ENCODE data around the gene SV2B. TPM values are rescaled to one million over a fixed set of nuclear protein-coding genes. Genes with fewer than 3 reads are reported as not detected.

SV2B gene
- total and polyA plus RNA-seq, 2 donors (not counting 1 experiment from before 2014, with no cell fraction given), result not detected

DNA sequence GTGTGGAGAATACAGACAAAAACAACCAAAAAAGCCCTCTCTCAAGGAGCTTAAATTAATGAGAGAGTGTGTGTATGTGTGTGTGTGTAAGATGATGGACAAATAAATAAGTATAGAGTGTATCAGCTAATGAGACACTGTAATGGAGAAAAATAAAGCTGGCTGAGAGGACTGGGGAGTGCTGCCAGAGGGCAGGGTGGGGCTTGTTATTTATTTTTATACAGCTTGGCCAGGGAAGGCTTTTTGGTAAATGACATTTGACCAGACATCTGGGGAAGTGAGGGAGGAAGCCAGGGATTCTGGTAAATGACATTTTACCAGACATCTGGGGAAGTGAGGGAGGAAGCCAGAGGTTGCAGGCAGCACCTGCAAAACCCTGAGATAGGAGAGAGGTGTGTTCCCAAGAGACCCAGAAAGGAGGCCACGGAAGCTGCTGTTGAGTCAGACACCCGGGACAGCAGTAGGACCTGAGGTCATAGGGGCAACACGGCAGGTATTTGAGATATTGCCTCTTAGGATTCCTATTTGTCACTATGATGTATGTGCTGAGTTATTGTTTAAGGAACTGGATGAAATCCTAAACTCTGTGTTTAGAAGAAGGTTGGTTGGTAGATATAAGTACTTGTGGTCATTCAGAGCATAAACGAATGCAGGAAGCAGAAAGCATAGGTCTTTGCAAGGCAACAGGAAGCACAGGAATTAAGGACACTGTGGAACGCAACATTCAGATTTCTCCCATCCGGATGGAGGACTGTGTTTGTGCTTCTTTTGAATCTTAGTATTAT is 2.7 kb downstream of the SV2B start:
- Histone ChIP-seq H3K9ac (ENCODE audit: low read length) (no peak overlapping the region), H3K4me1 (ENCODE audit: control insufficient read depth in 2 of 2, insufficient read depth in 2 of 2, low read length in 2 of 2) (peaks cover 16 to 19% of the 10 kb centered on the region in 2 donors), H2AFZ (ENCODE audit: insufficient read depth, low read depth, low read length, poor library complexity, severe bottlenecking) (no peak overlapping the region), H3K9me3 (ENCODE audit: control extremely low read depth in 1 of 3, control insufficient read depth in 2 of 3, insufficient read depth in 1 of 3, low read length in 2 of 3) (no peaks in the 10 kb centered on the region), H3K79me2 (ENCODE audit: control insufficient read depth, insufficient read depth, low read length) (no peaks in the 10 kb centered on the region), H3K27ac (ENCODE audit: low read length in 2 of 2) (no peak overlapping the region), H4K20me1 (ENCODE audit: control insufficient read depth, insufficient read depth, low read length, poor library complexity, severe bottlenecking) (no peaks in the 10 kb centered on the region), H3K27me3 (replicated peaks in 1 of 4; ENCODE audit: control extremely low read depth in 1 of 4, control insufficient read depth in 3 of 4, insufficient read depth in 4 of 4, low read length in 3 of 4) (peaks cover 0 to 57% (median 27%) of the 10 kb centered on the region in 4 experiments), H3K36me3 (replicated peaks in 1 of 2; ENCODE audit: control extremely low read depth in 1 of 2, control insufficient read depth in 1 of 2, extremely low read depth in 1 of 2, insufficient read depth in 2 of 2, low read length in 1 of 2) (no peaks in the 10 kb centered on the region), H3K4me2 (replicated peaks; ENCODE audit: low read depth, low read length, poor library complexity, severe bottlenecking) (no peak overlapping the region), H3K4me3 (ENCODE audit: control extremely low read depth in 1 of 5, extremely low read depth in 1 of 5, insufficient read depth in 1 of 5, low read depth in 2 of 5, low read length in 4 of 5) (no peak overlapping the region)
- Mint-ChIP-seq H3K4me1 (peaks cover 22% of the 10 kb centered on the region), H3K27me3 (peaks cover 74% of the 10 kb centered on the region), H3K4me3 (no peak overlapping the region), H3K9me3 (ENCODE audit: insufficient read depth) (no peaks in the 10 kb centered on the region), H3K27ac (no peak overlapping the region)
- ChIA-PET POLR2A (no interaction called here), CTCF (no interaction called here)
- WGBS (ENCODE audit: insufficient coverage), result 44% methylated on average over 4 of the region's 6 CpGs
- TF ChIP-seq, protein P1, sequence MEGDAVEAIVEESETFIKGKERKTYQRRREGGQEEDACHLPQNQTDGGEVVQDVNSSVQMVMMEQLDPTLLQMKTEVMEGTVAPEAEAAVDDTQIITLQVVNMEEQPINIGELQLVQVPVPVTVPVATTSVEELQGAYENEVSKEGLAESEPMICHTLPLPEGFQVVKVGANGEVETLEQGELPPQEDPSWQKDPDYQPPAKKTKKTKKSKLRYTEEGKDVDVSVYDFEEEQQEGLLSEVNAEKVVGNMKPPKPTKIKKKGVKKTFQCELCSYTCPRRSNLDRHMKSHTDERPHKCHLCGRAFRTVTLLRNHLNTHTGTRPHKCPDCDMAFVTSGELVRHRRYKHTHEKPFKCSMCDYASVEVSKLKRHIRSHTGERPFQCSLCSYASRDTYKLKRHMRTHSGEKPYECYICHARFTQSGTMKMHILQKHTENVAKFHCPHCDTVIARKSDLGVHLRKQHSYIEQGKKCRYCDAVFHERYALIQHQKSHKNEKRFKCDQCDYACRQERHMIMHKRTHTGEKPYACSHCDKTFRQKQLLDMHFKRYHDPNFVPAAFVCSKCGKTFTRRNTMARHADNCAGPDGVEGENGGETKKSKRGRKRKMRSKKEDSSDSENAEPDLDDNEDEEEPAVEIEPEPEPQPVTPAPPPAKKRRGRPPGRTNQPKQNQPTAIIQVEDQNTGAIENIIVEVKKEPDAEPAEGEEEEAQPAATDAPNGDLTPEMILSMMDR (IDR thresholded peaks at IDR 0.05), result no peak
- no peak for TF ChIP-seq EZH2 (IDR thresholded peaks at IDR 0.05; ENCODE audit: borderline replicate concordance, insufficient read depth, low read depth, low read length, poor library complexity, severe bottlenecking)
- intact Hi-C loops (cut with micrococcal nuclease), result no loop called here
- ATAC-seq (ENCODE audit: low read depth), result no peak
- no peak for DNase-seq

GRCh38 chr15:91104111-91104510 is 4.1 kb downstream of the SV2B start:
- H3K79me2 ChIP-seq (ENCODE audit: control insufficient read depth, insufficient read depth, low read length), result no peaks in the 10 kb centered on the region
- DNase-seq (no peak), ATAC-seq (ENCODE audit: low read depth) (no peak)
- POLR2A ChIA-PET, result no interaction called here
- H3K4me2 ChIP-seq (replicated peaks; ENCODE audit: low read depth, low read length, poor library complexity, severe bottlenecking), result no peak overlapping the region
- TF ChIP-seq, protein P1 (IDR thresholded peaks at IDR 0.05), result no peak
- no peak for TF ChIP-seq EZH2 (IDR thresholded peaks at IDR 0.05; ENCODE audit: borderline replicate concordance, insufficient read depth, low read depth, low read length, poor library complexity, severe bottlenecking)
- H3K27me3 ChIP-seq (replicated peaks in 1 of 4; ENCODE audit: control extremely low read depth in 1 of 4, control insufficient read depth in 3 of 4, insufficient read depth in 4 of 4, low read length in 3 of 4), result peaks cover 0 to 46% (median 19%) of the 10 kb centered on the region in 4 experiments
- intact Hi-C loops (cut with micrococcal nuclease), result no loop called here
- CTCF ChIA-PET, result no interaction called here
- no peaks in the 10 kb centered on the region for H3K36me3 ChIP-seq (replicated peaks in 1 of 2; ENCODE audit: control extremely low read depth in 1 of 2, control insufficient read depth in 1 of 2, extremely low read depth in 1 of 2, insufficient read depth in 2 of 2, low read length in 1 of 2)
- no peaks in the 10 kb centered on the region for H3K9me3 ChIP-seq (ENCODE audit: control extremely low read depth in 1 of 3, control insufficient read depth in 2 of 3, insufficient read depth in 1 of 3, low read length in 2 of 3)
- H4K20me1 ChIP-seq (ENCODE audit: control insufficient read depth, insufficient read depth, low read length, poor library complexity, severe bottlenecking), result no peaks in the 10 kb centered on the region
- H3K9ac ChIP-seq (ENCODE audit: low read length), result no peak overlapping the region
- H3K27ac ChIP-seq (ENCODE audit: low read length in 2 of 2), result no peak overlapping the region
- Mint-ChIP-seq H3K4me3 (no peak overlapping the region), H3K4me1 (peaks cover 19% of the 10 kb centered on the region), H3K9me3 (ENCODE audit: insufficient read depth) (no peaks in the 10 kb centered on the region), H3K27ac (no peak overlapping the region), H3K27me3 (peaks cover 70% of the 10 kb centered on the region)
- no peak overlapping the region for H2AFZ ChIP-seq (ENCODE audit: insufficient read depth, low read depth, low read length, poor library complexity, severe bottlenecking)
- H3K4me3 ChIP-seq (ENCODE audit: control extremely low read depth in 1 of 5, extremely low read depth in 1 of 5, insufficient read depth in 1 of 5, low read depth in 2 of 5, low read length in 4 of 5), result no peak overlapping the region
- WGBS (ENCODE audit: insufficient coverage), result no CpG with 5 or more reads among the region's 1 CpG
- H3K4me1 ChIP-seq (ENCODE audit: control insufficient read depth in 2 of 2, insufficient read depth in 2 of 2, low read length in 2 of 2), result peaks cover 16 to 19% of the 10 kb centered on the region in 2 donors

All from B cell (primary cell).